Measurements from ENCODE around the gene NMRAL1. TPM values are rescaled to one million over a fixed set of nuclear protein-coding genes. Genes with fewer than 3 reads are reported as not detected.

The NMRAL1 gene
- total RNA-seq, 1 donor from 2014 or later: 47.1 TPM

- Mint-ChIP-seq H3K4me1 (peaks cover 11% of the 10 kb centered on the region), H3K9me3 (no peaks in the 10 kb centered on the region), H3K27ac (no peak overlapping the region), H3K27me3 (ENCODE audit: insufficient read depth, low read depth) (peaks cover 2% of the 10 kb centered on the region), H3K36me3 (peaks cover 9% of the 10 kb centered on the region), H3K4me3 (no peak overlapping the region)
- H3K27me3 ChIP-seq: no peaks in the 10 kb centered on the region
- DNase-seq (ENCODE audit: low spot score): no peak
- peaks cover 17% of the 10 kb centered on the region for H3F3A ChIP-seq (ENCODE audit: low read depth)
- H3K9me3 ChIP-seq (ENCODE audit: low read depth): no peaks in the 10 kb centered on the region
- no peak overlapping the region for H3K4me2 ChIP-seq
- peaks cover 24% of the 10 kb centered on the region for H3K79me2 ChIP-seq (ENCODE audit: low read depth)
- H3K4me3 ChIP-seq: no peak overlapping the region
- TF ChIP-seq EZH2phosphoT487 (IDR thresholded peaks at IDR 0.05): no peak
- TF ChIP-seq EZH2 (IDR thresholded peaks at IDR 0.05): no peak
- no peak for TF ChIP-seq CTCF (IDR thresholded peaks at IDR 0.05)
- no peaks in the 10 kb centered on the region for H3K4me1 ChIP-seq
- no peak overlapping the region for H3K27ac ChIP-seq
- no peak overlapping the region for H3K9ac ChIP-seq
- H4K20me1 ChIP-seq (ENCODE audit: low read depth): peaks cover 22% of the 10 kb centered on the region
- no peaks in the 10 kb centered on the region for H3K36me3 ChIP-seq
- no peak overlapping the region for H2AFZ ChIP-seq (replicated peaks)
These were observed 38.8 kb upstream of the NMRAL1 start for GRCh38 chr16:4513086-4513860.

DNA sequence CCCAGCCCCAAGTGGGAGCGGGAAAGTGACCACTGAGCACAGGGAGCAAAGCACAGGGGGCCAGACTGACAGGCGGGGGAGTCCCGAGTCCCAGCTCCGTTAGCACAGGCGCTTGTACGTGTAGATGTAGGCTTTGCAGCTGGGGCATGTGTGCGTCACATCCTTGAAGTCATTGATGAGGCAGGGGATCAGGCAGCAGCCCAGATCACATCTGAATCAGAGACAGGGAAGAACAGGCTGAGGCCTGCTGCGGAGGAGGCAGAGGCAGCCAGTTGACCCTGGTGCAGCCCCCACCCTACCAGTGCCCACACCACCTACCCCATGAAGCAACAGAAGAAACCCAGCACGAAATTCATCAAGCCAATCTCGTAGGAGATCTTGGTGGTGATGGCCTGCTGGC is 38.0 kb upstream of the NMRAL1 start:
- Histone ChIP-seq H4K20me1 (ENCODE audit: low read depth) (peaks cover 14% of the 10 kb centered on the region), H3K9me3 (ENCODE audit: low read depth) (no peaks in the 10 kb centered on the region), H2AFZ (replicated peaks) (no peak overlapping the region), H3K27me3 (no peaks in the 10 kb centered on the region), H3F3A (ENCODE audit: low read depth) (peaks cover 10% of the 10 kb centered on the region), H3K4me1 (no peaks in the 10 kb centered on the region), H3K4me3 (no peak overlapping the region), H3K36me3 (no peaks in the 10 kb centered on the region), H3K4me2 (no peak overlapping the region), H3K27ac (no peak overlapping the region), H3K79me2 (ENCODE audit: low read depth) (peaks cover 23% of the 10 kb centered on the region), H3K9ac (no peak overlapping the region)
- peaks cover 2% of the 10 kb centered on the region for H3K27me3 Mint-ChIP-seq (ENCODE audit: insufficient read depth, low read depth)
- no peak for DNase-seq (ENCODE audit: low spot score)
- peaks cover 11% of the 10 kb centered on the region for H3K4me1 Mint-ChIP-seq
- H3K36me3 Mint-ChIP-seq: peaks cover 9% of the 10 kb centered on the region
- peak overlapping the region; percentile 46 for H3K4me3 Mint-ChIP-seq
- no peaks in the 10 kb centered on the region for H3K9me3 Mint-ChIP-seq
- peak overlapping the region; percentile 66 for H3K27ac Mint-ChIP-seq
- no peak for TF ChIP-seq EZH2 (IDR thresholded peaks at IDR 0.05)
- TF ChIP-seq CTCF (IDR thresholded peaks at IDR 0.05): no peak
- no peak for TF ChIP-seq EZH2phosphoT487 (IDR thresholded peaks at IDR 0.05)

- Histone ChIP-seq H3K27me3 (no peaks in the 10 kb centered on the region), H3K9ac (no peak overlapping the region), H3K36me3 (no peaks in the 10 kb centered on the region), H3K4me2 (no peak overlapping the region), H3F3A (ENCODE audit: low read depth) (peaks cover 7% of the 10 kb centered on the region), H4K20me1 (ENCODE audit: low read depth) (peaks cover 8% of the 10 kb centered on the region), H3K4me3 (no peak overlapping the region), H3K79me2 (ENCODE audit: low read depth) (peaks cover 13% of the 10 kb centered on the region), H2AFZ (replicated peaks) (no peak overlapping the region), H3K27ac (no peak overlapping the region), H3K9me3 (ENCODE audit: low read depth) (no peaks in the 10 kb centered on the region), H3K4me1 (no peaks in the 10 kb centered on the region)
- no peak for TF ChIP-seq EZH2 (IDR thresholded peaks at IDR 0.05)
- peak; percentile 69 for TF ChIP-seq CTCF (IDR thresholded peaks at IDR 0.05)
- H3K36me3 Mint-ChIP-seq: peaks cover 9% of the 10 kb centered on the region
- peaks cover 7% of the 10 kb centered on the region for H3K4me1 Mint-ChIP-seq
- H3K9me3 Mint-ChIP-seq: no peaks in the 10 kb centered on the region
- peak; percentile 78 for DNase-seq (ENCODE audit: low spot score)
- H3K27ac Mint-ChIP-seq: peak overlapping the region; percentile 4
- H3K4me3 Mint-ChIP-seq: no peak overlapping the region
- peaks cover 2% of the 10 kb centered on the region for H3K27me3 Mint-ChIP-seq (ENCODE audit: insufficient read depth, low read depth)
These were observed 37.1 kb upstream of the NMRAL1 start for GRCh38 chr16:4511441-4512082.
